ENCODE results near the gene KIF3B. TPM values are rescaled to one million over a fixed set of nuclear protein-coding genes. Genes with fewer than 3 reads are reported as not detected.

Gene KIF3B
- total RNA-seq, 1 experiment from 2014 or later = 31.5 TPM

DNA sequence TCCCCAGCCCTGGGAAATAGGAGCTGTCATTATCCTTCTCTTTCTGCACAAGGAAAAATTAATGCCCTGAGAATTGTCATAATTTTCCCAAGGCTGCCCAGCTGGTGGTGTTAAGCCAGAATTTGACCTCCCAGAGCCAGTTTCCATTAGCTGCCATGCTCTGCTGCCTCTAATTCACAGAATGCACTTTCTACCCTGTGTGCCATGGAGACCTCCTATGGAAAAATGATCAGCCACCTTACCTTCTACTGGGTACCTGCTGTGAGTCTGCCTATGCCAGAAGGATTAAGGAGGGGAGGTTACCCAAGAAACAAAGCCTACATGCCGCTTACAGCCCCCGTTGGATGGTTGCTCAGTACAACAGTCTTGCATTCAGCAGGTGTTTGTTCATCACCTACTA, 40.6 kb upstream of the KIF3B start:
- Histone ChIP-seq H3K9me3 (ENCODE audit: control insufficient read depth in 1 of 2, insufficient read depth in 1 of 2, low read depth in 1 of 2, low read length in 2 of 2) (no peaks in the 10 kb centered on the region), H2AFZ (ENCODE audit: low read depth, low read length, poor library complexity, severe bottlenecking) (no peak overlapping the region), H3K4me1 (ENCODE audit: control insufficient read depth in 1 of 2, insufficient read depth in 2 of 2, low read length in 2 of 2) (peaks cover 5 to 6% of the 10 kb centered on the region in 2 experiments; a peak in 2 of 4 replicates), H3K4me3 (replicated peaks in 1 of 2; ENCODE audit: low read depth in 1 of 2, low read length in 2 of 2) (no peak overlapping the region), H3K27ac (ENCODE audit: low read depth, low read length) (no peak overlapping the region), H3K79me2 (ENCODE audit: insufficient read depth, low read length) (no peaks in the 10 kb centered on the region), H3K27me3 (ENCODE audit: insufficient read depth, low read length) (no peaks in the 10 kb centered on the region), H3K9ac (ENCODE audit: low read length) (no peak overlapping the region), H3K4me2 (ENCODE audit: low read length) (no peak overlapping the region), H3K36me3 (ENCODE audit: control insufficient read depth in 1 of 2, insufficient read depth in 2 of 2, low read length in 2 of 2) (peaks cover 14 to 25% of the 10 kb centered on the region in 2 experiments), H3K9me2 (ENCODE audit: insufficient read depth) (no peaks in the 10 kb centered on the region), H4K20me1 (ENCODE audit: insufficient read depth) (no peaks in the 10 kb centered on the region)
- POLR2A ChIA-PET = no interaction called here
- RAD21 ChIA-PET (ENCODE audit: low non-redundant PET in 1 of 2, low total read pairs in 2 of 2, uncharacterized antibody in 2 of 2, unreplicated experiment in 2 of 2) = no interaction called here
- no TSS peak for BruUV-seq (replicated peaks)
- no peak for DNase-seq (ENCODE audit: low read depth, low spot score)
- TF ChIP-seq, protein P1, sequence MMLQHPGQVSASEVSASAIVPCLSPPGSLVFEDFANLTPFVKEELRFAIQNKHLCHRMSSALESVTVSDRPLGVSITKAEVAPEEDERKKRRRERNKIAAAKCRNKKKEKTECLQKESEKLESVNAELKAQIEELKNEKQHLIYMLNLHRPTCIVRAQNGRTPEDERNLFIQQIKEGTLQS (IDR thresholded peaks at IDR 0.05) = no peak
- TF ChIP-seq RAD21 (IDR thresholded peaks at IDR 0.05; ENCODE audit: low read depth) (no peak), EZH2 (IDR thresholded peaks at IDR 0.05) (no peak), SRF (IDR thresholded peaks at IDR 0.05; ENCODE audit: low read depth) (no peak), POLR2AphosphoS5 (IDR thresholded peaks at IDR 0.05; ENCODE audit: low read depth, low read length) (no peak), YY1 (IDR thresholded peaks at IDR 0.05; ENCODE audit: extremely low read depth, insufficient replicate concordance, low read depth, low read length) (no peak), ELF1 (IDR thresholded peaks at IDR 0.05; ENCODE audit: borderline replicate concordance, low read depth) (no peak), EGR1 (IDR thresholded peaks at IDR 0.05; ENCODE audit: low read depth) (no peak), TCF7L2 (IDR thresholded peaks at IDR 0.05; ENCODE audit: borderline replicate concordance, extremely low read depth, insufficient read depth, insufficient read length) (no peak), CBX3 (IDR thresholded peaks at IDR 0.05; ENCODE audit: low read depth) (no peak), JUND (IDR thresholded peaks at IDR 0.05) (no peak), EZH2phosphoT487 (IDR thresholded peaks at IDR 0.05; ENCODE audit: borderline replicate concordance) (no peak), FOSL1 (IDR thresholded peaks at IDR 0.05; ENCODE audit: low read depth) (no peak), POLR2A (IDR thresholded peaks at IDR 0.05; ENCODE audit: borderline replicate concordance, extremely low read depth, insufficient read depth, insufficient read length) (no peak)
- TF ChIP-seq, protein P2, sequence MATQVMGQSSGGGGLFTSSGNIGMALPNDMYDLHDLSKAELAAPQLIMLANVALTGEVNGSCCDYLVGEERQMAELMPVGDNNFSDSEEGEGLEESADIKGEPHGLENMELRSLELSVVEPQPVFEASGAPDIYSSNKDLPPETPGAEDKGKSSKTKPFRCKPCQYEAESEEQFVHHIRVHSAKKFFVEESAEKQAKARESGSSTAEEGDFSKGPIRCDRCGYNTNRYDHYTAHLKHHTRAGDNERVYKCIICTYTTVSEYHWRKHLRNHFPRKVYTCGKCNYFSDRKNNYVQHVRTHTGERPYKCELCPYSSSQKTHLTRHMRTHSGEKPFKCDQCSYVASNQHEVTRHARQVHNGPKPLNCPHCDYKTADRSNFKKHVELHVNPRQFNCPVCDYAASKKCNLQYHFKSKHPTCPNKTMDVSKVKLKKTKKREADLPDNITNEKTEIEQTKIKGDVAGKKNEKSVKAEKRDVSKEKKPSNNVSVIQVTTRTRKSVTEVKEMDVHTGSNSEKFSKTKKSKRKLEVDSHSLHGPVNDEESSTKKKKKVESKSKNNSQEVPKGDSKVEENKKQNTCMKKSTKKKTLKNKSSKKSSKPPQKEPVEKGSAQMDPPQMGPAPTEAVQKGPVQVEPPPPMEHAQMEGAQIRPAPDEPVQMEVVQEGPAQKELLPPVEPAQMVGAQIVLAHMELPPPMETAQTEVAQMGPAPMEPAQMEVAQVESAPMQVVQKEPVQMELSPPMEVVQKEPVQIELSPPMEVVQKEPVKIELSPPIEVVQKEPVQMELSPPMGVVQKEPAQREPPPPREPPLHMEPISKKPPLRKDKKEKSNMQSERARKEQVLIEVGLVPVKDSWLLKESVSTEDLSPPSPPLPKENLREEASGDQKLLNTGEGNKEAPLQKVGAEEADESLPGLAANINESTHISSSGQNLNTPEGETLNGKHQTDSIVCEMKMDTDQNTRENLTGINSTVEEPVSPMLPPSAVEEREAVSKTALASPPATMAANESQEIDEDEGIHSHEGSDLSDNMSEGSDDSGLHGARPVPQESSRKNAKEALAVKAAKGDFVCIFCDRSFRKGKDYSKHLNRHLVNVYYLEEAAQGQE (IDR thresholded peaks at IDR 0.05; ENCODE audit: low read depth) = no peak
- TF ChIP-seq, protein P3, sequence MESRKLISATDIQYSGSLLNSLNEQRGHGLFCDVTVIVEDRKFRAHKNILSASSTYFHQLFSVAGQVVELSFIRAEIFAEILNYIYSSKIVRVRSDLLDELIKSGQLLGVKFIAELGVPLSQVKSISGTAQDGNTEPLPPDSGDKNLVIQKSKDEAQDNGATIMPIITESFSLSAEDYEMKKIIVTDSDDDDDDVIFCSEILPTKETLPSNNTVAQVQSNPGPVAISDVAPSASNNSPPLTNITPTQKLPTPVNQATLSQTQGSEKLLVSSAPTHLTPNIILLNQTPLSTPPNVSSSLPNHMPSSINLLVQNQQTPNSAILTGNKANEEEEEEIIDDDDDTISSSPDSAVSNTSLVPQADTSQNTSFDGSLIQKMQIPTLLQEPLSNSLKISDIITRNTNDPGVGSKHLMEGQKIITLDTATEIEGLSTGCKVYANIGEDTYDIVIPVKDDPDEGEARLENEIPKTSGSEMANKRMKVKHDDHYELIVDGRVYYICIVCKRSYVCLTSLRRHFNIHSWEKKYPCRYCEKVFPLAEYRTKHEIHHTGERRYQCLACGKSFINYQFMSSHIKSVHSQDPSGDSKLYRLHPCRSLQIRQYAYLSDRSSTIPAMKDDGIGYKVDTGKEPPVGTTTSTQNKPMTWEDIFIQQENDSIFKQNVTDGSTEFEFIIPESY (IDR thresholded peaks at IDR 0.05; ENCODE audit: extremely low read depth, insufficient replicate concordance, low read length) = no peak
- TF ChIP-seq, protein P4, sequence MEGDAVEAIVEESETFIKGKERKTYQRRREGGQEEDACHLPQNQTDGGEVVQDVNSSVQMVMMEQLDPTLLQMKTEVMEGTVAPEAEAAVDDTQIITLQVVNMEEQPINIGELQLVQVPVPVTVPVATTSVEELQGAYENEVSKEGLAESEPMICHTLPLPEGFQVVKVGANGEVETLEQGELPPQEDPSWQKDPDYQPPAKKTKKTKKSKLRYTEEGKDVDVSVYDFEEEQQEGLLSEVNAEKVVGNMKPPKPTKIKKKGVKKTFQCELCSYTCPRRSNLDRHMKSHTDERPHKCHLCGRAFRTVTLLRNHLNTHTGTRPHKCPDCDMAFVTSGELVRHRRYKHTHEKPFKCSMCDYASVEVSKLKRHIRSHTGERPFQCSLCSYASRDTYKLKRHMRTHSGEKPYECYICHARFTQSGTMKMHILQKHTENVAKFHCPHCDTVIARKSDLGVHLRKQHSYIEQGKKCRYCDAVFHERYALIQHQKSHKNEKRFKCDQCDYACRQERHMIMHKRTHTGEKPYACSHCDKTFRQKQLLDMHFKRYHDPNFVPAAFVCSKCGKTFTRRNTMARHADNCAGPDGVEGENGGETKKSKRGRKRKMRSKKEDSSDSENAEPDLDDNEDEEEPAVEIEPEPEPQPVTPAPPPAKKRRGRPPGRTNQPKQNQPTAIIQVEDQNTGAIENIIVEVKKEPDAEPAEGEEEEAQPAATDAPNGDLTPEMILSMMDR (IDR thresholded peaks at IDR 0.05 in 2 of 3, conservative IDR thresholded peaks at IDR 0.05 in 1 of 3; ENCODE audit: borderline replicate concordance in 1 of 3, insufficient read depth in 1 of 3, low read depth in 2 of 3, low read length in 2 of 3) = no peak
- intact Hi-C loops (cut with micrococcal nuclease) = no loop called here
- ATAC-seq = no peak
- CTCF ChIA-PET = no interaction called here

Measured in HCT116 (cell line).